ENCODE results near the gene BEAN1.

The BEAN1 gene

GRCh38 chr16:66470556-66470955 lies 43.5 kb downstream of the BEAN1 start:
- TF ChIP-seq, protein P1, sequence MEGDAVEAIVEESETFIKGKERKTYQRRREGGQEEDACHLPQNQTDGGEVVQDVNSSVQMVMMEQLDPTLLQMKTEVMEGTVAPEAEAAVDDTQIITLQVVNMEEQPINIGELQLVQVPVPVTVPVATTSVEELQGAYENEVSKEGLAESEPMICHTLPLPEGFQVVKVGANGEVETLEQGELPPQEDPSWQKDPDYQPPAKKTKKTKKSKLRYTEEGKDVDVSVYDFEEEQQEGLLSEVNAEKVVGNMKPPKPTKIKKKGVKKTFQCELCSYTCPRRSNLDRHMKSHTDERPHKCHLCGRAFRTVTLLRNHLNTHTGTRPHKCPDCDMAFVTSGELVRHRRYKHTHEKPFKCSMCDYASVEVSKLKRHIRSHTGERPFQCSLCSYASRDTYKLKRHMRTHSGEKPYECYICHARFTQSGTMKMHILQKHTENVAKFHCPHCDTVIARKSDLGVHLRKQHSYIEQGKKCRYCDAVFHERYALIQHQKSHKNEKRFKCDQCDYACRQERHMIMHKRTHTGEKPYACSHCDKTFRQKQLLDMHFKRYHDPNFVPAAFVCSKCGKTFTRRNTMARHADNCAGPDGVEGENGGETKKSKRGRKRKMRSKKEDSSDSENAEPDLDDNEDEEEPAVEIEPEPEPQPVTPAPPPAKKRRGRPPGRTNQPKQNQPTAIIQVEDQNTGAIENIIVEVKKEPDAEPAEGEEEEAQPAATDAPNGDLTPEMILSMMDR (IDR thresholded peaks at IDR 0.05; ENCODE audit: low read depth, low read length) = no peak
- no peaks in the 10 kb centered on the region for H3K9me3 ChIP-seq
- no peaks in the 10 kb centered on the region for H3K27me3 ChIP-seq
- no peak for DNase-seq
- H3K4me3 ChIP-seq (ENCODE audit: low read depth, low read length) = no peak overlapping the region
- no peaks in the 10 kb centered on the region for H3K4me1 ChIP-seq
- H3K36me3 ChIP-seq = no peaks in the 10 kb centered on the region

- DNase-seq = no peak
- Histone ChIP-seq H3K4me3 (ENCODE audit: low read depth, low read length) (no peak overlapping the region), H3K9me3 (no peaks in the 10 kb centered on the region), H3K27me3 (no peaks in the 10 kb centered on the region), H3K4me1 (no peaks in the 10 kb centered on the region), H3K36me3 (no peaks in the 10 kb centered on the region)
- TF ChIP-seq, protein P1 (IDR thresholded peaks at IDR 0.05; ENCODE audit: low read depth, low read length) = no peak
These were observed 44.2 kb downstream of the BEAN1 start for GRCh38 chr16:66471264-66471663.

DNA sequence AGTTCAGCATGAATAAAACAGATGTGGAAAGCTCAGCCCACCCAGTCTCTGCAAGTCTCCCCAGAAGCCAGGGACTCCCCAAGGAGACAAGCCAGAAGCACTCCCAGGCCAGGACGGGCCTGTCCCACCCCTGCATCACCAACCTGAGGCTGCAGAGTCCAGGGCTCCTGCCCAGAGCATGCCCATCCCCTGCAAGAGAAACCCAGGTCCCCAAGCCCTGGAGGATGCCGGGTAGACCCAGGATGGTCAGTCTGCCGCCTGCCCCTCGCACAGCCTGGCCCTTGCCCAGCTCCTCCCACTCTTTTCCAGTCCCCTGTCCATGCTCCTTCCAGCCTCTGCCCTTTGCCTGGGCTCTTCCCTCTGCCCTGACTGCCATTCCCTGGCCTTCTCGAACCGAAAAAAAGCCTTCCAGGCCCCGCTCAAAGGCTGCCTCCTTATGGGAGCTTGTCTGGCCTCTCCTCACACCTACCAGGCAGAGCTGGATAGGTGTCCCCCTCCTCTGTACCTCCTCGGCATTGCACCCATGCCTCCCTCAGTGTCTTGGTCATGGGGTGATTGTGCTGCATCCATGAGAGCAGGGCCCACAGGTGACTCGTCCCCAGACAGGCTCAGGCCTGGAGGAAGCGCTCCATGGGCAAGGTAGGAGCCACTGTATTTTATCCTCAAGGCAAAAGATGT lies 44.8 kb downstream of the BEAN1 start:
- no peak for DNase-seq
- TF ChIP-seq, protein P1 (IDR thresholded peaks at IDR 0.05; ENCODE audit: low read depth, low read length) = no peak
- Histone ChIP-seq H3K4me3 (ENCODE audit: low read depth, low read length) (no peak overlapping the region), H3K4me1 (no peaks in the 10 kb centered on the region), H3K9me3 (no peaks in the 10 kb centered on the region), H3K36me3 (no peaks in the 10 kb centered on the region), H3K27me3 (no peaks in the 10 kb centered on the region)

GRCh38 chr16:66473051-66473571 lies 46.0 kb downstream of the BEAN1 start:
- DNase-seq = no peak
- Histone ChIP-seq H3K4me3 (ENCODE audit: low read depth, low read length) (no peak overlapping the region), H3K36me3 (no peaks in the 10 kb centered on the region), H3K27me3 (no peaks in the 10 kb centered on the region), H3K9me3 (no peaks in the 10 kb centered on the region), H3K4me1 (no peaks in the 10 kb centered on the region)
- TF ChIP-seq, protein P1 (IDR thresholded peaks at IDR 0.05; ENCODE audit: low read depth, low read length) = no peak

DNA sequence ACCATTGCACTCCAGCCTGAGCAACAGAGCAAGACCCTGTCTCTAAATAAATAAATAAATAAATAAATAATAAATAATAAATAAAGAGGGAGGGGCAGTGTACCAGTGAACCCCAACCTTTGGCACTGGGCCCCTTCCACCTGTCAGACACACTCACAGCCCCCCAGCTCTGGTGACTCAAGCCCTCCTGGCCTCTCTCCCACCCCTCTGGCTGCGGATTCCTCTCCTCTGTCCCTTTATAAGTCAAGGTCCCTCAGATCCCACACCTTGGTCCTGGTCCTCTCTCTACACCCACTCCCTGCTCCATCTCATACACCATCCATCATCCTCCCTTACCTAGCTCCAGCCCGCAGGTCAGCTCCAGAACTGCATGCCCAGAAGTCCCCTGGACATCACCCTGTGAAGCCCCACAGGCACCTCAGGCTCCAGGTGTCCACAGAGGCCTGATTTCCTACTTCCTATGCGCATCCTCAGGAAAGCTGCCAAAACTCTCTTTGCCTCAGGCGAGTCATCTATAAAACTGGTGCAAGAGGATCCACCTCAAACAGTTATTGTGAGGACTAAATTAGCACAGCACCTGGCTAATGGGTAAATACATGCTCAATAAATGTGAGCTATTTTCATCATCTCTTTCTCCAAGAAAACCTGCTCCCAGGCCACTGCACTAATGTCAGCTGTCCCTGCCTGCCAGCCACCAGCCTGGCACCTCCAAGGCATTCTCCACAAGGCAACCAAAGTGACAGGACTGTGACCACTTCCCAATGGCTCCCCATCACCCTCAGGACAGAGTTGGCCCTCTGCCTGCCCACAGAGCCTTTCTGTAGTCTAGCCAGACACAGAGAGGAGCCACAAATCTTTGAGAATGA lies 46.8 kb downstream of the BEAN1 start:
- H3K36me3 ChIP-seq = no peaks in the 10 kb centered on the region
- no peaks in the 10 kb centered on the region for H3K27me3 ChIP-seq
- H3K4me3 ChIP-seq (ENCODE audit: low read depth, low read length) = no peak overlapping the region
- no peak for DNase-seq
- no peaks in the 10 kb centered on the region for H3K9me3 ChIP-seq
- TF ChIP-seq, protein P1 (IDR thresholded peaks at IDR 0.05; ENCODE audit: low read depth, low read length) = no peak
- peaks cover 4% of the 10 kb centered on the region for H3K4me1 ChIP-seq
